Endothelial cell of hepatic sinusoid (primary cell): ENCODE measurements around the gene CSMD2.

Source experiments
- in situ Hi-C: cut with HindIII; loops from 2 replicates; pipeline ENCODE4 v1.10.0; 2017; ENCODE audit warnings: low sequenced_read_pairs

CSMD2 gene

GRCh38 chr1:33706634-33707255 lies 458.3 kb downstream of the CSMD2 start:
- in situ Hi-C loops, result no loop called here

GRCh38 chr1:33703464-33703863 lies 461.6 kb downstream of the CSMD2 start:
- in situ Hi-C loops, result no loop called here

- in situ Hi-C loops, result no loop called here
Observed at GRCh38 chr1:33698361-33699035, 466.5 kb downstream of the CSMD2 start.

GRCh38 chr1:33697816-33698215 lies 467.2 kb downstream of the CSMD2 start:
- in situ Hi-C loops, result no loop called here

- in situ Hi-C loops, result no loop called here
Observed at GRCh38 chr1:33696962-33697361, 468.1 kb downstream of the CSMD2 start.

GRCh38 chr1:33696311-33696710 lies 468.7 kb downstream of the CSMD2 start:
- in situ Hi-C loops, result no loop called here

- in situ Hi-C loops, result no loop called here
Observed at GRCh38 chr1:33692206-33693188, 472.5 kb downstream of the CSMD2 start.

- in situ Hi-C loops, result no loop called here
Observed at GRCh38 chr1:33687000-33687399, 478.0 kb downstream of the CSMD2 start.

- in situ Hi-C loops, result no loop called here
Observed at GRCh38 chr1:33686551-33686950, 478.5 kb downstream of the CSMD2 start.

GRCh38 chr1:33685256-33685655 lies 479.8 kb downstream of the CSMD2 start:
- in situ Hi-C loops, result no loop called here

GRCh38 chr1:33684396-33685179 lies 480.4 kb downstream of the CSMD2 start:
- in situ Hi-C loops, result no loop called here

- in situ Hi-C loops, result no loop called here
Observed at GRCh38 chr1:33683913-33684312, 481.1 kb downstream of the CSMD2 start.

- in situ Hi-C loops, result no loop called here
Observed at GRCh38 chr1:33682371-33682770, 482.7 kb downstream of the CSMD2 start.

GRCh38 chr1:33680281-33680840 lies 484.7 kb downstream of the CSMD2 start:
- in situ Hi-C loops, result no loop called here

- in situ Hi-C loops, result no loop called here
Observed at GRCh38 chr1:33670567-33670966, 494.5 kb downstream of the CSMD2 start.

- in situ Hi-C loops, result no loop called here
Observed at GRCh38 chr1:33668695-33669094, 496.3 kb downstream of the CSMD2 start.

GRCh38 chr1:33667386-33668282 lies 497.4 kb downstream of the CSMD2 start:
- in situ Hi-C loops, result no loop called here

- in situ Hi-C loops, result no loop called here
Observed at GRCh38 chr1:33666616-33667015, 498.4 kb downstream of the CSMD2 start.

- in situ Hi-C loops, result no loop called here
Observed at GRCh38 chr1:33661811-33662454, 503.1 kb downstream of the CSMD2 start.
